ELR (cell line): ENCODE results near the gene PROC.

Experiments used
- DNase-seq: peaks from one replicate; pipeline ENCODE4 v3.0.0-alpha.2; 2015; ENCODE audit warnings: low read depth

The PROC gene

GRCh38 chr2:127418300-127419111 lies at the start of gene PROC:
PROC (plus strand) TSS chr2:127418427; CDS start chr2:127419943, 1,516 bp downstream.
- DNase-seq: no peak

DNA sequence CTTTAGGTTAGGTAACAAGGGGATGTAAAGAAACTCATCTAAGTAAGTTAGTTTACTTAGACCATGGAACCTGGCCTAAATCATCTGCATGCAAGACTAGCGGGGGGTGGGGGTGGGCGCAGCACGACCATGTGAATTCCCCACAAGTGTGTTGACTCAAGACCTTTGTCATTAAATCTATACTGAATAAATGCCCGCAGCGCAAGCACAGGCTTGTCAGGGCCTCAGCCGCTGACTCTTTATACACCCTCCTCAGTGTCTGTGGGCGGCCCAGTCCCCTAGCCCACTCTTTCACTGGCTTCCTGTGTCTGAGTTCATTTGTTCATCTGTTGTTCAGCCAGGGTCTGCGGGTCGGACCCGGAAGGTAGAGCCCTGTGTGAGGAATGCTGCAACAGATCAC lies 48.2 kb upstream of the PROC start:
- DNase-seq: no peak

DNA sequence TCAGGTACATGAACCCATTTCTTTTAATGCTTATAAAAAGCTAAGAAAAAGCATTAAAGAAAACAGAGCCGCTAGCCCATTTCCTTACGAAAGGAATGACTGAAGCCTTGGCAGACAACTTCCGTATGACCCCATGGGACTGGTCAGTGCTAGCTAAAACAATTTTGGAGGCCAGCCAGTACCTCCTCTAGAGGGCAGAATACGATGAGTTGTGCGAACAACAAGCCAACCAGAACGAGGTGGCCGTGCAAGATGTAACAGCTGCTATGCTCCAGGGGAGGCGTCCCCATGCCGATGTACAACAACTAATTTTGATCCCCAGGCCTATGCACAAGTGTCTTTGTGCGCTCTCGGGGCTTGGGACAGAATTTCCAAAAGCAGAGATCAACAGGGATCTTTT lies 47.2 kb upstream of the PROC start:
- DNase-seq: no peak

- no peak for DNase-seq
These were observed 44.7 kb upstream of the PROC start for GRCh38 chr2:127373362-127374083.

- no peak for DNase-seq
These were observed 42.0 kb upstream of the PROC start for GRCh38 chr2:127376257-127376656.

DNA sequence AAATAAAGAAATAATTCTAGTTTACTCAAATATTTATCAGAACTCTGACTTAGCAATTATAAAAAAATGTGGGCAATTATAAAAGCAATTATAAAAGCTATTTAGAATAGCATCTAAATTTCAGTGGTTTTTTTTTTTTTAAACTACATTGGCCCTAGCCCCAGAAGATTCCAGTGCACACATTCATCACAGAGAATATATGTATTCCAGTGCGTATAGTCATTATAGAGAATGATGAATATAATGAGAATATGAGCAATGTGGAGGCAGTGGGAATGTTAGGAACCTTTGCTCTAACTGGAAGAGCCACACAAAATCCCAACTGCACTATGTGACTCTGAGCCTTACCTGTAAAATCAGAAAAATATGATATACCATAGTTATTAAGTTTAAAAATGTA lies 41.0 kb upstream of the PROC start:
- no peak for DNase-seq

GRCh38 chr2:127378720-127379119 lies 39.5 kb upstream of the PROC start:
- DNase-seq: no peak

DNA sequence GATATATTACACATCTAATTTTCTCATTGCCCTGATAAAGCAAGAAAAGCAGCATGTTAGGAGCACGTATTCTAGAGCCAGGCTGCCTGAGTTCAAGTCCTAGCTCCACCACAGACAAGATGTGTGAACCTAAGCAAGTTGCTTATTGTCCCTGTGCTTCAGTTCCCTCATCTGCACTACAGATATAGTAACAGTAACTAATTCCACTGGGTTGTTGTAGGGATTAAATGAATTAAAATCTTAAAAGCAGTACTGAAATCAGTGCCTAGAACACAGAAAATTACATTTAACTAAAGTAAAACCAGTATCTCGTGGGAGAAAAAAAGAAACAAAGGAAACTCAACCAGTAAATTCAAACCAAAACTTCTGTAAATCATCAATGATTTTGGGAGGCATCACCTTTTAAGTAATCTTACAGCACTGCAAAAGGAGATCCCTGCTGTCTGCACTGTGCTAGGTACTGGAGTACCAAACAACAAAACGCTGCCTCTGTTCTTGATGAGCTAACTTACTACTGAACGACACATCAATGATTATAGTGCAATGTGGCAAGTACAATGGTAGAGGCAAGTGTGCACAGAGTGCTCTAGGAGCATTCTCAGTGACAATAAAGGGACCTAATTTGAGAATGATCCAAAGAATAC lies 38.4 kb upstream of the PROC start:
- DNase-seq: no peak

DNA sequence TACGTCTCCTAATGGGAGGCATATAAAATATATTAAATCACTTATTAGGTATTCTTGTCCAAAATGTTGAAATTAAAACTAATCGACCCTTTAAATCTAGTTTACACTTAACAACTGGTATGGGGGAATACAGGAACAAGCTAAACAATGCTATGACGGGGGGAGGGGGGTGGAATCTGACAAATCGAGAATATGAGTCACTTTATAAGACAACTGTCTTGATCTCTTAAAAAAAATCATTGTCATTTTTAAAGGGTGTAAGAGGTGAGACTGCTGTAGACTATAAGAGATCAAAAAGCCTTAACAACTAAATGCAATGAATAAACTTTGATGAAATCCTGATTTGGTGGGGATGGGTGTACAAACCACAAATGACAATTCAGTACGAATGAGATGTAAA lies 36.5 kb upstream of the PROC start:
- no peak for DNase-seq

DNA sequence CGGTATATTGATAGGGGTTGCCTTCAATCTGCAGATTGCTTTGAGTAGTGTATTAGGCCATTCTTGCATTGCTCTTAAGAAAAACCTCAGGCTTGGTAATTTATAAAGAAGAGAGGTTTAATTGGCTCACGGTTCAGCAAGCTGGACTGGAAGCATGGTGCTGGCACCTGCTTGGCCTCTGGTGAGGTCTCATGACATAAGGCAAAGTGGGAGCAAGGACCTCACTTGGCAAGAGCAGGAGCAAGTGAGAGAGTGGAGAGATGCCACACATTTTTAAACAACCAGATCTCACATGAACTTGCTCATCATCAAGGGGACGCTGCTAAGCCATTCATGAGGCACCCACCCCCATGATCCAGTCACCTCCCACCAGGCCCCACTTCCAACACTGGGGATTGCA lies 35.4 kb upstream of the PROC start:
- DNase-seq: no peak

DNA sequence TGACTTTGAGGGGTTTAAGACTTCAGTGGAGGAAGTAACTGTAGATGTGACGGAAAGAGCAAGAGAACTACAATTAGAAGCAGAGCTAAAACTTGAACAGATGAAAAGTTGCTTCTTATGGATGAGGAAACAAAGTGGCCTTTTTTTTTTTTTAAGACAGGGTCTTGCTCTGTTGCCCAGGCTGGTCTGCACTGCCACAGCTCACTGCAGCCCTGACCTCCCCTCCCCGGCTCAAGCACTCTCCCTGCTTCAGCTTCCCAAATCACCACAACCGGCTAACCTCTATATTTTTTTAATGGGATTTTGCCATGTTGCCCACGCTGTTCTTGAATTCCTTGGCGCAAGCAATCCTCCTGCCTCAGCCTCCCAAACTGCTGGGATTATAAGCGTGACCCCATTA lies 33.7 kb upstream of the PROC start:
- no peak for DNase-seq

DNA sequence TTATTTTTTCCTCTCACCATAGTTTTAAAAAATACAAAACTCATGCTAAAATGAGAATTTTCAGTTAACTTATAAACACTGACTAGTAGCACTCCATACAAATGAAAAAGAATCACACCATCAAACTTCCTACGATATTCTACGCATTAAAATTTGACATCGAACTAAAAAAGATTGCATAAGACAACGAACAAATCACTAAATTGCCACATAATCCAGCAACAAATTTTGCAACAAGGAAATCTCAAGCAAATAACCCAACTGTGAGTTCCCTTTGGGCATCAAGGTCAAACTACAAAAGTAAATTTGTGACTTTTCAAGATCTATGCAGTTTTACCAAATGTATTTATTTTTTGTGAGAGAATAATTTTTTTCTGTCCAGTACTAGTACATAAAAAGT lies 32.0 kb upstream of the PROC start:
- no peak for DNase-seq

DNA sequence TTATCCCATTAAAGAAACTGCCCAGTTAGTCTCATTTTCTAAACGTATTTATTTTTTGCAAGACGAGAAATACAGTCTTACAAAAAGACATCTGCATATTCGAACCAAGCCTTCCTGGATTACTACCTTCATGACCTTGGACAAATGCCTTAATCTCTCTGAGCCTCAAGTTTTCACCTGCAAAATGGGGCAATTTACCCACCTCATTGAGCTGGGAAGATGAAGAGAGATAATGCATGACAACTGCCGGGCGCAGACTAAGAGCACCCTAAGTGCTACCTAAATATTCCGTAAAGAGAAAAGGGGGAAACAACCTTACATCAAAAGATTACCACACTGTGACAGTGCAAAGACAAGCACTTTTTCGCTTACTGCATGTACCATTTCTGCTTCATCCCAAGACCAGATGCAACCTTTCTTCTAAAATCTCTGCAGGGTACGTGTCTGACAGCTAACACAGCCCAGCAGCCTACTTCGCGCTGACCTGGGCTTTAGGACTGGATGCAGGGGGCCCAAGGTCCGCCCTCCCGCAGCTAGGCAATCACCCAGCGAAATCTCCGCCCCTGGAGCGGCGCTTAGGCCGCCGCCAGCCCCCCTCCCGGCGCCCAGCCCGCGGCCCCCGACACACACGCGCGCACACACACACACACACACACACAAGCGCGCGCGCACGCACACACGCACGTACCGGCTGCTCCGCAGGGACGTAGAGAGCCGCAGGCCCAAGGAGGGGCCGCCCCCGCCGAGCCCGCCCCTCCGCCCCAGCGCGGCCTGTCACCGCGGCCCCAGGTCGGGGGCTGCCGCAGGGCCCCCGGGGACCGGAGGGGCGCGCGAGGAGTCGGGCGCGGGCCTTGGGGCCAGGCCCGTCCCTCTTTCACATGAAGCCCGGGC lies 31.2 kb upstream of the PROC start:
- DNase-seq: peak; percentile 89

- peak; percentile 92 for DNase-seq
These were observed 30.4 kb upstream of the PROC start, which contains the start of gene MAP3K2 for GRCh38 chr2:127387655-127388422. MAP3K2 (minus strand) TSS chr2:127387975; CDS start chr2:127343129, 44,846 bp downstream.

- DNase-seq: peak; percentile 27
These were observed 29.6 kb upstream of the PROC start for GRCh38 chr2:127388423-127389164.

DNA sequence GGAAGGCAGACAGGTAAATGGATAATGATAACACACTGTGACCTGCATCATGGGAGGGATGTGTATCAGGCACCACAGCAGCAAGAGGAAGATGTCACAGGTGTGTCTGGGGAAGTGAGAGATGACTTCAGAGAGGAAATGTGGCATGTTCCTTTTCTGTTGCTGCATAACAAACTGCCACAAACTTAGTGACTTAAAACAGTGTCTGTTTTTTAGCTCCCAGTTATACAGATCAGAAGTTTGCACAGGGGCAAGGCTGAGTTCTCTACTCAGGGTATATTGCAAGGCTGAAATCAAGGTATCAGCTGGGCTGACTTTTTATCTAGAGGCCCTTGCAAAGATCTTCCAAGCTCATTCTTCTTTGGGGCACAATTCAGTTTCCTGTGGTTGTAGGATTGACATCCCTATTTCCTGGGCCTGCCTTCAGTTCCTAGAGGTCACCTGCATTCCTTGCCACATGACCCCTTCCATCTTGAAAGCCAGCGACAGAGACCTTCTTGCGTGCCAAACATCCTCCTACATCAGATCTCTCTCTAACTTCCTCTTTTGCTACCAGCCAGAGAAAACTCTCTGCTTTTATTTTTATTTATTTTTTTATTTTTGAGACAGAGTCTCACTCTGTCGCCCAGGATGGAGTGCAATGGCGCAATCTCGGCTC lies 28.3 kb upstream of the PROC start:
- no peak for DNase-seq

DNA sequence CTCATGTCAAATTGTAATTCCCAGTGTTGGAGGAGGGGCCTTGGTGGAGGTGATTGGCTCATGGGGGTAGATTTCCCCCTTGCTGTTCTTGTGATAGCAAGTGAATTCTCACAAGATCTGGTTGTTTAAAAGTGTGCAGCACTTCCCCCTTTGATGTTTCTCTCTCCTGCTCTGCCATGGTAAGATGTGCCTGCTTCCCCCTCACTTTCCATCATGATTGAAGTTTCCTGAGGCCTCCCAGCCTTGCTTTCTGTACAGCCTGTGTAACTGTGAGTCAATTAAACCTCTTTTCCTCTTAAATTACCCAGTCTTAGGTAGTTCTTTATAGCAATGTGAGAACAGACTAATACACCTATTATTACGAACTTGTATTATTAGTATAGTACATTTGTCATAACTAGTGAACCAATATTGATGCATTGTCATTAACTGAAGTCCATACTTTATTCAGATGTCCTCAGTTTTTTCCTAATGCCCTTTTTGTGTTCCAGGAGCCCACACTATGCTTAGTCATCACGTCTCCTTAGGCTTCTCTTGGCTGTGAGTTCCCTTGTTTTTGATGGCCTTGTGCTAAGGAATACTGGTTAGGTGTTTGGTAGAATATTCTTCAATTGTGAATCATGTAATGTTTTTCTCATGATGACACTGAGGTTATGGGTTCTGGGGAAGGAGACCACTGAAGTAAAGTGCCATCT lies 25.9 kb upstream of the PROC start:
- DNase-seq: no peak

GRCh38 chr2:127392828-127393578 lies 25.2 kb upstream of the PROC start:
- no peak for DNase-seq
